ENCODE results near the gene ASB2.

ASB2 gene

DNA sequence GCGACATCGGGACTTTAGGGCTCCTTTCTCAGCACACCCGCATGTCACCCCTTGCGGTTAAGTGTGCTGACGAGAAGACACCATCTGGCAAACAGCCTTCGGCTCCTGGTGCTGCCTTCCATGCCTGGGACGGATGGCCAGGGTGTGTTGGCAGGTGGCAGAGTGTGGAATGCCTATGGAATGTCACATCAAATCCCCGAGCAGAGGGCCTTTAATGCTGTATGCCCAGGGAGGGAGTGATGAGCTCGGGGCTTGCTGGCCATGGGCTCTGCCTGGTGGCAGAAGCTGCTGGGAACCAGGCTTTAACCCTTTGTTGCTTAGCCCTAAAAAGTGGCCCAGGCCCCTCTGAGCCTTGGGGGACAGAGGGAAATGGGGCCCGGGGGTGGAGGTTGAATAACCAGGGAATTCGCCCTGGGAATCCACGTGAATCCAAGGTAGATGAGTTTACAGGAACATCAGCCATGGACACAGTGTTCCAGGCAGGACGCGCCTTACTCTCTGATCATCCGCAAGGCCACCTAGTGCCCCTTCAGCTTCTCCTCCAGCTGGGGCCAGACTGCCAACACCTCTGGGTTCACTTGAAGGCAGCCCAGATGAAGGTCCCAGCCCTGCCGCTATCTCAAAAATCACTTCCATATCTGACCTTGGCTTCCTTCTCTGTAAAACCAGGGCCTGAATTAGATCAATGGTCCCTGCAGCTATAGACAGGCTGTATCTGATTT, 31.9 kb downstream of the ASB2 start:
- Histone ChIP-seq H3K4me3 (ENCODE audit: low read depth in 1 of 2, low read length in 1 of 2) (no peak overlapping the region), H3K36me3 (no peaks in the 10 kb centered on the region), H3K27me3 (peaks cover 6% of the 10 kb centered on the region), H3K9me3 (no peaks in the 10 kb centered on the region), H3K4me1 (ENCODE audit: control insufficient read depth in 1 of 2, insufficient read depth in 1 of 2, low read depth in 1 of 2, low read length in 1 of 2) (peaks cover 0 to 4% of the 10 kb centered on the region in 2 experiments), H3K27ac (no peak overlapping the region)
- TF ChIP-seq, protein P1, sequence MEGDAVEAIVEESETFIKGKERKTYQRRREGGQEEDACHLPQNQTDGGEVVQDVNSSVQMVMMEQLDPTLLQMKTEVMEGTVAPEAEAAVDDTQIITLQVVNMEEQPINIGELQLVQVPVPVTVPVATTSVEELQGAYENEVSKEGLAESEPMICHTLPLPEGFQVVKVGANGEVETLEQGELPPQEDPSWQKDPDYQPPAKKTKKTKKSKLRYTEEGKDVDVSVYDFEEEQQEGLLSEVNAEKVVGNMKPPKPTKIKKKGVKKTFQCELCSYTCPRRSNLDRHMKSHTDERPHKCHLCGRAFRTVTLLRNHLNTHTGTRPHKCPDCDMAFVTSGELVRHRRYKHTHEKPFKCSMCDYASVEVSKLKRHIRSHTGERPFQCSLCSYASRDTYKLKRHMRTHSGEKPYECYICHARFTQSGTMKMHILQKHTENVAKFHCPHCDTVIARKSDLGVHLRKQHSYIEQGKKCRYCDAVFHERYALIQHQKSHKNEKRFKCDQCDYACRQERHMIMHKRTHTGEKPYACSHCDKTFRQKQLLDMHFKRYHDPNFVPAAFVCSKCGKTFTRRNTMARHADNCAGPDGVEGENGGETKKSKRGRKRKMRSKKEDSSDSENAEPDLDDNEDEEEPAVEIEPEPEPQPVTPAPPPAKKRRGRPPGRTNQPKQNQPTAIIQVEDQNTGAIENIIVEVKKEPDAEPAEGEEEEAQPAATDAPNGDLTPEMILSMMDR (IDR thresholded peaks at IDR 0.05) = no peak

DNA sequence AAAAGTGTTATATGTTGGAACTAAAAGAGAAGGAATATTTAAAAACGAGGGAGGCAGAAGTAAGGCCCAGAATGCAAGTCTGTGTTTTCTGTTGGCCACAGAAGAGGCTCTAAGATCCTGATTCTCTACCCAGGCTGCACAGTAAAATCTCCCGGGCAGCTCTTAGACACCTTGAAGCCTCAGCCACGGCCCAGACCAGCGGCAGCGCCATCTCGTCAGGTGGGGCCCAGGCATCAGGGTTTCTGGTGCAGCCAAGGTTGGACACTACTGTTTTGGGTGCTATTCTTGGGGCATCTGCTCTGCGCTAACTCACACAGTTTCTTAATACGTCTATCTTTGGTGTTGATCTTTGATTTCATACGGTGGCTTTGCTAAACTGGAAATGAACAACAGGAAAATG, 32.4 kb downstream of the ASB2 start:
- Histone ChIP-seq H3K27me3 (peaks cover 11% of the 10 kb centered on the region), H3K4me1 (ENCODE audit: control insufficient read depth in 1 of 2, insufficient read depth in 1 of 2, low read depth in 1 of 2, low read length in 1 of 2) (peaks cover 0 to 10% of the 10 kb centered on the region in 2 experiments), H3K4me3 (ENCODE audit: low read depth in 1 of 2, low read length in 1 of 2) (no peak overlapping the region), H3K9me3 (no peaks in the 10 kb centered on the region), H3K36me3 (no peaks in the 10 kb centered on the region), H3K27ac (no peak overlapping the region)
- TF ChIP-seq, protein P1 (IDR thresholded peaks at IDR 0.05) = no peak

DNA sequence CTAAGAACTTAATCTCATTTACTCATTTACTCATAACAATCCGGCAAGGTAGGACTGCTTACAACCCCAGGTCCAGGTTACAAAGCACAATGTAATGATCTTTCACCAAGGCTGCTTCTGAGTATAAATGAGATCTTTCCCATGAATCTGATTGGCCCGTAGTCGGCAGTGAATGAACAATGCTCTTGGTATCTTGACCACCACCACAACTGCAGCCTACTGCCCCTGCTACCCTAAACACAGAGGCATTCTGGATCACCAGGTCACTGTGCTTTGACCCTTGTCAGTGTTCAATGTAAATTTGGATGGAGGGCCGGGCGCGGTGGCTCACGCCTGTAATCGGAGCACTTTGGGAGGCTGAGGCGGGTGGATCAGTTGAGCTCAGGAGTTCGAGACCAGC, 33.3 kb downstream of the ASB2 start:
- Histone ChIP-seq H3K36me3 (no peaks in the 10 kb centered on the region), H3K27ac (no peak overlapping the region), H3K4me3 (ENCODE audit: low read depth in 1 of 2, low read length in 1 of 2) (no peak overlapping the region), H3K4me1 (ENCODE audit: control insufficient read depth in 1 of 2, insufficient read depth in 1 of 2, low read depth in 1 of 2, low read length in 1 of 2) (peaks cover 0 to 11% of the 10 kb centered on the region in 2 experiments), H3K27me3 (peaks cover 20% of the 10 kb centered on the region), H3K9me3 (no peaks in the 10 kb centered on the region)
- TF ChIP-seq, protein P1 (IDR thresholded peaks at IDR 0.05) = no peak

DNA sequence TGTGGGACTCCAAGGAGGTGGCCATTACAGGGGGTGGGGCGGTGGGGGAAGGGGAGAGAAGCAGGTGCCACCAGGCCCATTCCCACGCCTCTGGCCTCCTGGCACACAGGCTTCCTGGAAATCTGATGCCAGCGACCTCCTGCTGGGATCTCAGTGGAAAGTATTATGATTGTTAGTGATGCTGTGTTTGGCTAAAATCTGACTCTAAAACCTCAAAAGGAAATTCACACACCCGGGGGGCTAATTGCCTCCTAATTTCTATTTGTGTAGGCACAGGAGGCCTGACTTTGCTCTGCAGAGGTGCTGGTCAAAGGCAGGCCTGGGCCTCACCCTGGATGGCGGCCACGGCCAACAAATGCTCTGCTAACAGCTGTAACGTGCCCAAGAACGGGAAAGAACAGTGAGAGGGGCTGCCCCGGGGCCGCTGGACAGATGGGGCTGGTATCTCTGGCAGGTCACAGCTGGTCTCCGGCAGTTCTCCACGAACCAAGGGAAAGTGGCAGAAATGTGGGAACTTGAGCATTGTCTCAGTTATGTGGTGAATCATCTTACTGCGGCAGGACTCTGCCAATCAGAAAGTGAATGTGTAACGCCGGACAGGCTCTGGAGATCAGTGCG, 35.0 kb downstream of the ASB2 start:
- H3K27ac ChIP-seq = no peak overlapping the region
- H3K27me3 ChIP-seq = peaks cover 33% of the 10 kb centered on the region
- H3K4me1 ChIP-seq (ENCODE audit: control insufficient read depth in 1 of 2, insufficient read depth in 1 of 2, low read depth in 1 of 2, low read length in 1 of 2) = peaks cover 0 to 11% of the 10 kb centered on the region in 2 experiments

DNA sequence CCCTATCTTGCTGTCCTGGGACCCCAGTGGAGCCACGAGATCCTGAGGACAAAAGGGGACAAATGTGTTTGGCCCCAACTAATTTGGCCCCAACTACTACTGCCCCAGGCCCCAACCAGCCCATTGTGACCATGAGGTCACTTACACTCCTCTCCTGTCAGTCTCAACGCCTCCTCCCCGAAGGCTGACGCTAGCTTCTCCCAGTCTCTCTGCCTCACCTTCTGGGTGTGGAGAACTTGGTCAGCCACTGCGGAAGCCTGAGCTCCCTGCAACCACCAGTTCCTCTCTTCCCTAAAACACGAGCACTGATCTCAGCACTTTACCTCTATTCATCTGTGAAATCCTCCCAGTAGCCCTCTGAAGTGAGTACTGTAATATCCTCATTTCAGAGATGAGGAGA, 35.9 kb downstream of the ASB2 start:
- TF ChIP-seq, protein P1 (IDR thresholded peaks at IDR 0.05) = no peak

More for the DNA sequence above, 35.0 kb downstream of the ASB2 start:
- TF ChIP-seq, protein P1 (IDR thresholded peaks at IDR 0.05) = no peak
- Histone ChIP-seq H3K9me3 (no peaks in the 10 kb centered on the region), H3K4me3 (ENCODE audit: low read depth in 1 of 2, low read length in 1 of 2) (no peak overlapping the region), H3K36me3 (no peaks in the 10 kb centered on the region)

More for the DNA sequence above, 35.9 kb downstream of the ASB2 start:
- Histone ChIP-seq H3K4me3 (ENCODE audit: low read depth in 1 of 2, low read length in 1 of 2) (no peak overlapping the region), H3K27me3 (peaks cover 33% of the 10 kb centered on the region), H3K27ac (no peak overlapping the region), H3K9me3 (no peaks in the 10 kb centered on the region), H3K4me1 (ENCODE audit: control insufficient read depth in 1 of 2, insufficient read depth in 1 of 2, low read depth in 1 of 2, low read length in 1 of 2) (peaks cover 0 to 11% of the 10 kb centered on the region in 2 experiments), H3K36me3 (no peaks in the 10 kb centered on the region)

Measured in neutrophil (primary cell).